Erythroblast (primary cell): ENCODE data around the gene FOXK1.

ENCODE experiments used
- GATA1 ChIP-seq: IDR thresholded peaks from 2 replicates; pipeline ENCODE4 v1.6.1; 2011; ENCODE audit warnings: low read depth, mild to moderate bottlenecking, control low read depth, low read length, moderate library complexity
- POLR2A ChIP-seq: IDR thresholded peaks from 2 replicates; pipeline ENCODE4 v1.6.1; 2011; ENCODE audit warnings: mild to moderate bottlenecking, low read length

GRCh38 chr7:4733936-4734528, 51.9 kb downstream of the FOXK1 start:
- no peak for TF ChIP-seq POLR2A
- TF ChIP-seq GATA1 = no peak
